Left ventricle myocardium inferior (tissue), 1 donor: ENCODE results near the gene CPPED1. TPM values are rescaled to one million over a fixed set of nuclear protein-coding genes. Genes with fewer than 3 reads are reported as not detected.

Source experiments
- DNase-seq: peaks from one replicate; pipeline ENCODE4 v3.0.0-alpha.2; 2020
- H3K27ac ChIP-seq: fragments of 200-600 bp; replicated peaks from 2 replicates; pipeline ENCODE4 v1.8.0; 2021
- H3K27me3 ChIP-seq: fragments of 200-600 bp; 2 replicates; pipeline ENCODE4 v1.8.0; 2021; ENCODE audit warnings: low read depth
- H3K36me3 ChIP-seq: fragments of 200-600 bp; 2 replicates; pipeline ENCODE4 v1.8.0; 2021
- H3K4me1 ChIP-seq: fragments of 200-600 bp; 2 replicates; pipeline ENCODE4 v1.8.0; 2021
- H3K4me3 ChIP-seq: fragments of 200-600 bp; 2 replicates; pipeline ENCODE4 v1.8.0; 2021; ENCODE audit warnings: mild to moderate bottlenecking, moderate library complexity
- H3K9me3 ChIP-seq: fragments of 200-600 bp; replicated peaks from 2 replicates; pipeline ENCODE4 v1.8.0; 2021
- intact Hi-C: fragments of 100-400 bp; cut with micrococcal nuclease; formaldehyde crosslinking; loops from one replicate; pipeline ENCODE4 v1.11.0; 2022
- total RNA-seq: library from RNA; stranded (reverse); fragmentation: NEBNext Ultra II Directional; extraction: Animal tissue kit (Norgen Biotek cat#: 25700); gene quantifications from one replicate; pipeline ENCODE4 v1.2.1, GENCODE V29; 2021
- TF ChIP-seq, protein P1 (sequence below): fragments of 200-600 bp; IDR thresholded peaks from 2 replicates; pipeline ENCODE4 v1.8.0; 2021; ENCODE audit warnings: antibody characterized with exemption, mild to moderate bottlenecking, borderline replicate concordance
- donor health status: DM: no; HTN: yes; CAD: no; lungs with severe emphysema.

CPPED1 gene
- total RNA-seq, 1 donor from 2014 or later, result 12.4 TPM

DNA sequence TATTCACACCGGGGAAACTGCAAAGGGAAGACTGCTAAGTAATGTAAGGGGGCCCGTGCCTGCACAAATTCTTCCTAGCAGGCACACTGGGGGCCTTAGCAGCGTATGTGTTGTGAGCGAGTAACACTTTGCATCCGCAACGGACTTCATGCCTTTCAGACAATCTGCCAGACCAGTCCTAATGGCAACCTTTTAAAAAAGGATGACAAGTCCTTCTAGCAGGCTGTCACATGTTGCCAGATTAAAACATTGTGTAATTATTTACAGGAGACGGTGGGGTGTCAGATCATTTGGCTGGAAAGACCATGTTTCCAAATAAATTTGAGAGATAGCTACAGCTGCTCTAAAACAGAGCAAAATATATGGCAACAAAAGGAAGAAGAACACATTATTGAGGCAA is 46.1 kb downstream of the CPPED1 start:
- Histone ChIP-seq H3K27ac (no peak overlapping the region), H3K27me3 (no peaks in the 10 kb centered on the region), H3K4me1 (peaks cover 16% of the 10 kb centered on the region), H3K4me3 (no peak overlapping the region), H3K9me3 (no peaks in the 10 kb centered on the region), H3K36me3 (no peaks in the 10 kb centered on the region)
- intact Hi-C loops, result no loop called here
- no peak for DNase-seq
- TF ChIP-seq, protein P1, sequence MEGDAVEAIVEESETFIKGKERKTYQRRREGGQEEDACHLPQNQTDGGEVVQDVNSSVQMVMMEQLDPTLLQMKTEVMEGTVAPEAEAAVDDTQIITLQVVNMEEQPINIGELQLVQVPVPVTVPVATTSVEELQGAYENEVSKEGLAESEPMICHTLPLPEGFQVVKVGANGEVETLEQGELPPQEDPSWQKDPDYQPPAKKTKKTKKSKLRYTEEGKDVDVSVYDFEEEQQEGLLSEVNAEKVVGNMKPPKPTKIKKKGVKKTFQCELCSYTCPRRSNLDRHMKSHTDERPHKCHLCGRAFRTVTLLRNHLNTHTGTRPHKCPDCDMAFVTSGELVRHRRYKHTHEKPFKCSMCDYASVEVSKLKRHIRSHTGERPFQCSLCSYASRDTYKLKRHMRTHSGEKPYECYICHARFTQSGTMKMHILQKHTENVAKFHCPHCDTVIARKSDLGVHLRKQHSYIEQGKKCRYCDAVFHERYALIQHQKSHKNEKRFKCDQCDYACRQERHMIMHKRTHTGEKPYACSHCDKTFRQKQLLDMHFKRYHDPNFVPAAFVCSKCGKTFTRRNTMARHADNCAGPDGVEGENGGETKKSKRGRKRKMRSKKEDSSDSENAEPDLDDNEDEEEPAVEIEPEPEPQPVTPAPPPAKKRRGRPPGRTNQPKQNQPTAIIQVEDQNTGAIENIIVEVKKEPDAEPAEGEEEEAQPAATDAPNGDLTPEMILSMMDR, result no peak

DNA sequence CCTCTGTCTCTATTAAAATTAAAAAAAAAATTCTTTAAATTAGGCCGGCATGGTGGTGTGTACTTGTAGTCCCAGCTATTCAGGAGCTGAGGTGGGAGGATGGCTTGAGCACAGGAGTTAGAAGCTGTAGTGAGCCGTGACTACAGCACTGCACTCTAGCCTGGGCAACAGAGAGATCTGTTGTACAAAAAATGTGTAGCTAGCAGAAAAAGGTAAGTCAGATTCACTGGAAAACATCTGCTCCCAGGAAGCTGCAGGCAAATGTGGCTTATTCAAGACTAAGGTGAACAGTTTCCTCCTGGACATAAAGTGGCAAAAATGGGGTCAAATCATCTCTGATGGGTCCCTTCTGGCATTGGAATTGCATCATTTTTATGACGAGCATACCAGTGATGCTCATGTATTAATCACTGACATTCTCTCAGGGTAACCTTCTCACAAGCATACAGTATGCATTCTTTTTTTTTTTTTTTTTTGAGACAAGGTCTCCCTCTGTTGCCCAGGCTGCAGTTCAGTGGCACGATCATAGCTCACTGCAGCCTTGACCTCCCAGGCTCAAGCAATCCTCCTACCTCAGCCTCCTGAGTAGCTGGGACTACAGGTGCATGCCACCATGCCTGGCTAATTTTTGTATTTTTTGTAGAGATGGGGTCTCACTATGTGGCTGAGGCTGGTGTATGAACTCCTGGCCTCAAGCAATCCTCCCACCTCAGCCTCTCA is 48.7 kb downstream of the CPPED1 start:
- TF ChIP-seq, protein P1, result no peak
- Histone ChIP-seq H3K9me3 (no peaks in the 10 kb centered on the region), H3K36me3 (no peaks in the 10 kb centered on the region), H3K27ac (no peak overlapping the region), H3K4me1 (peaks cover 16% of the 10 kb centered on the region), H3K4me3 (no peak overlapping the region), H3K27me3 (no peaks in the 10 kb centered on the region)
- DNase-seq, result no peak
- intact Hi-C loops, result no loop called here

DNA sequence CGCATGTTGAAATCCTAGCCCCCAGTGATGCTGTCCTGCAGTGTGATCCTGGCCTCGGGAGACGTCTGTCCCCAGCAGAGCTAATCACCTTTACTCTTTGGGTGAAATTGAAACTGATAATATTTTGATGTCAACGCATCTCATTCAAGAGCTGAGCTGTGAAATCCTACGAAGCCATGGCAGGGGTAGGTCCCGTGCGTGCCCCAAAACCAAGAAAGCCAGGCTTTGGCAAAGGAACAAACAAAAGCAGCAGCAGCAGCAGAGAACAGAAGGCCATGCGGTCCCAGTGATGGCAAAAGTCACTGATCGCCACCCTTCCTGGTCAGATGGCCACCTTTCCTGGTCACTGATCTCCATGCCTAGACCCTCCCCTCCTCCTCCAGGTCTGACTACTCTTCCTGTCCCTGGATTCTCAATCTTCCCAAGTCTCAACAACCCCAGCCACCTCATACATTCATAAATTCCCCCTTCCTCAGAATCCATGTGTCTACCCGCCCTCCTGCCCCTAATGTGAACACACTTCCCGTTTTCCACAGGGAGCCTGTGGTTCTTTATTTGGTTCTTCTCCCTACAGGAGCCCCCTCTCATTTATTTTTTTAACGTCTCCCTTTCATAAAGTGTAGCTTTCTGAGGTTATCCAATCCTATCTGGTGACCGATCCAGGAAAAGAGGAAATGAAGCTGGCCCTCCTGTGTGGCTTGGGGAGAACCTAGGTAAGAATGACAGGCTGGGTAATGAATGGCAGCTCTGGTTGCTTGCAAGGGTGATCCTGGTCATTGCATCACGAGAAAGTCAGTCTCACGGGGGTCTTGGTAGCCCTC is 50.3 kb downstream of the CPPED1 start:
- intact Hi-C loops, result no loop called here
- H3K4me3 ChIP-seq, result no peak overlapping the region
- no peak overlapping the region for H3K27ac ChIP-seq
- TF ChIP-seq, protein P1, result no peak
- no peaks in the 10 kb centered on the region for H3K9me3 ChIP-seq
- H3K27me3 ChIP-seq, result no peaks in the 10 kb centered on the region
- H3K4me1 ChIP-seq, result peaks cover 14% of the 10 kb centered on the region
- no peak for DNase-seq
- H3K36me3 ChIP-seq, result no peaks in the 10 kb centered on the region

DNA sequence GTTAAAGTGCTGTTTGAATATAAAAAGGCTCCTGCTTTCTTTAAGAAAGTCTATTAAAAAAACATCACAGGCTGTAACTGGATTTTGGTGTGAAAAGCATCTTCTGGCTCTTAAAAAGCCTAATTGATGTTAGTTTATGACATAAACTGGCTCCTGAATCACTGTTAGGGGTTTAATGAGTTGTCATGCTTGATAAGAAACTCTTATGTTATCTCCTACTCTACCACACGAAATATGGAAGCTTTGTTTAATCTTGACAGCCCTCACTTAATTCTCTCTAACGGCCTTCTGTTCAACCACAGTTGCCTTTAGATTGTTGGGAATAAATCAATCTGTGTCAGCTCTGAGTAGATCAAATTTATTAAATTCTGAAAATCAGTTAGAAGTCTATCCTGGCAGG is 51.5 kb downstream of the CPPED1 start:
- Histone ChIP-seq H3K27me3 (no peaks in the 10 kb centered on the region), H3K9me3 (no peaks in the 10 kb centered on the region), H3K4me3 (no peak overlapping the region), H3K27ac (no peak overlapping the region), H3K36me3 (no peaks in the 10 kb centered on the region), H3K4me1 (peaks cover 1% of the 10 kb centered on the region)
- no peak for DNase-seq
- intact Hi-C loops, result no loop called here
- TF ChIP-seq, protein P1, result no peak

DNA sequence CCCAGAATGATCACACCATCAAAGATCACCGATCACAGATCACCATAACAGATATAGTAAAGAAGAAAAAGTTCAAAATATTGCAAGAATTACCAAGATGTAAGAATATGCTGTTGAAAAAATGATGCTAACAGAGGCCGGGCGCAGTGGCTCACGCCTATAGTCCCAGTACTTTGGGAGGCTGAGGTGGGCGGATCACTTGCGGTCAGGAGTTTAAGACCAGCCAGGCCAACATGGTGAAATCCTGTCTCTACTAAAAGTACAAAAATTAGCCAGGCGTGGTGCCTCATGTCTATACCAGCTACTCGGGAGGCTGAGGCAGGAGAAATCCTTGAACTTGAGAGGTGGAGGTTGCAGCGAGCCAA is 53.2 kb downstream of the CPPED1 start:
- intact Hi-C loops, result no loop called here
- H3K36me3 ChIP-seq, result no peaks in the 10 kb centered on the region
- H3K27ac ChIP-seq, result no peak overlapping the region
- H3K4me3 ChIP-seq, result no peak overlapping the region
- H3K9me3 ChIP-seq, result peaks cover 2% of the 10 kb centered on the region
- H3K4me1 ChIP-seq, result no peaks in the 10 kb centered on the region
- no peaks in the 10 kb centered on the region for H3K27me3 ChIP-seq
- no peak for DNase-seq
- TF ChIP-seq, protein P1, result no peak
